Mucosa of stomach (tissue), 1 donor: ENCODE measurements around the gene CACNA2D2.

Experiments
- H3K27me3 ChIP-seq: one replicate; pipeline ENCODE4 v1.7.0; 2013; ENCODE audit warnings: mild to moderate bottlenecking, low read length; ENCODE audit not compliant: control insufficient read depth, insufficient read depth
- H3K36me3 ChIP-seq: one replicate; pipeline ENCODE4 v1.7.0; 2013; ENCODE audit warnings: low read length; ENCODE audit not compliant: control insufficient read depth, insufficient read depth
- H3K4me1 ChIP-seq: one replicate; pipeline ENCODE4 v1.7.0; 2013; ENCODE audit warnings: mild to moderate bottlenecking, low read length; ENCODE audit not compliant: control insufficient read depth, insufficient read depth
- H3K4me3 ChIP-seq: one replicate; pipeline ENCODE4 v1.7.0; 2013; ENCODE audit warnings: low read length
- H3K9ac ChIP-seq: one replicate; pipeline ENCODE4 v1.7.0; 2013; ENCODE audit warnings: mild to moderate bottlenecking, low read length, moderate library complexity
- H3K9me3 ChIP-seq: one replicate; pipeline ENCODE4 v1.7.0; 2013; ENCODE audit warnings: mild to moderate bottlenecking, low read length, moderate library complexity; ENCODE audit not compliant: control insufficient read depth
- donor health status: Pancreatic carcinoma.

CACNA2D2 gene

DNA sequence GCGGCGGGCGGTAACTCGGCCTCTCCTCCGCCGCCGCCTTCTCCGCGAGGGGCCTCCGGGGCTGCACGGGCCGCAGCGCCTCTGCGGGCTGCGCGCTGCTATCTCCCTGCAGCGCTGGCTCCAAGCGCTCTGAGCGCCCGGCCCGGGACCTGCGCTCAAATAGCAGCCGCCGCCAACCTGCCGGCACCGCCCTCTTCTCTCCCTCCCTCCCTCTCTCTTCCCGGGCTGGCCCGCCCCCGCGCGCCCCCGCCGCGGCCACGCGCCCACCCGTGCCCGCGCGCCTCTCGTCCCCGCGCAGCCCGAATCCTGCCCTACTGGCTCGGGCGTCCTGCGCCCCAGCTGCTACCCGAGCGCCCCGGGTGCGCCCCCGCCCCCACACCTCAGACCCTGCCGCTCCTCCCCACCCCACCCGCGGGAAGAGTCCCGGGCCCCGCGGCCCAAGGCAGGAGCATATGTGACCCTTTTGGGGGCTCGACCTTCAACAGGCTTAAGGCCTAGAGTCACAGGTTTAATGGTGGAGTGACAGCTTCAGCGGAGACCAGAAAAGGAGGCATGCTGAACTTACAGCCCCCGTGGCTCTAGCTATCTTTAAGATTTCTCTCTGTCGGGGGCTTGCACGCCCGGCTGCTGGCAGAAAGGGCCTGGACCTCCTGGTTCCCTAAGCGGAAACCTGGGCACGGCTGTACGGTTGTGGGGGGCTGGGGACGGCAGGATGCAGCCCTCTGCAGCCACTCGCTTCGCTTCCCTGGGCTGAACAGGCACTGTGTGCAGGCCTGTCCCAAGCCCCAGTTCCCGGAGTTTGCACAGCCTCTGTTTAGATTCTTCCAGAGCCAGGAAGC lies at the start of gene CACNA2D2:
CACNA2D2 (minus strand) TSS at position 131 of the 839 bp plus-strand sequence. CDS start 211 bp downstream, outside the sequence.
- H3K4me3 ChIP-seq, result no peak within 1 kb of the TSS
- H3K4me1 ChIP-seq, result peaks cover 5% of the 10 kb centered on the region
- H3K27me3 ChIP-seq, result peaks cover 28% of the 10 kb centered on the region

DNA sequence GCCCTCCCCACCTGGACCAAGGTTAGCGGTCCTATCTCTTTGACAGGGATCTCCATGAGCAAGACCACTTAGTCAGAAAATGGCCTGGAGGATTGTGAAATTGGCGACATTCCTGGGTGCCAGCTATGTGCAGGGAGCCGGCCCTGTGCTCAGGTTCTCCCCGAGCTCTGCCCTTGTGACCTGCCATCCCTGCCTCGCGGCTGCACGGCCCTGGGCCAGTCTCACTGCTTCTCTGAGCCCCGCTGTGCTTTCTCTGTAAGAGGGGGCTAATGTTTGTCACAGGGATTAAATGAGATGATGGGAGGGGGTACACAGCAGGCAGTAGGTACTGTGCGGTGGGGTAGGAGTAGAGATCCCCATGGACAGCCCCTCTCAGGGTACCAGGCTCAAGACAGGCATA lies 49.2 kb upstream of the CACNA2D2 start:
- Histone ChIP-seq H3K4me1 (no peaks in the 10 kb centered on the region), H3K36me3 (no peaks in the 10 kb centered on the region), H3K4me3 (no peak overlapping the region), H3K9me3 (no peaks in the 10 kb centered on the region), H3K27me3 (peaks cover 6% of the 10 kb centered on the region), H3K9ac (no peak overlapping the region)

More for the DNA sequence above, at the start of gene CACNA2D2:
- no peaks in the 10 kb centered on the region for H3K9me3 ChIP-seq
- peak within 1 kb of the TSS; percentile 43 for H3K9ac ChIP-seq
- H3K36me3 ChIP-seq, result no peaks in the 10 kb centered on the region

DNA sequence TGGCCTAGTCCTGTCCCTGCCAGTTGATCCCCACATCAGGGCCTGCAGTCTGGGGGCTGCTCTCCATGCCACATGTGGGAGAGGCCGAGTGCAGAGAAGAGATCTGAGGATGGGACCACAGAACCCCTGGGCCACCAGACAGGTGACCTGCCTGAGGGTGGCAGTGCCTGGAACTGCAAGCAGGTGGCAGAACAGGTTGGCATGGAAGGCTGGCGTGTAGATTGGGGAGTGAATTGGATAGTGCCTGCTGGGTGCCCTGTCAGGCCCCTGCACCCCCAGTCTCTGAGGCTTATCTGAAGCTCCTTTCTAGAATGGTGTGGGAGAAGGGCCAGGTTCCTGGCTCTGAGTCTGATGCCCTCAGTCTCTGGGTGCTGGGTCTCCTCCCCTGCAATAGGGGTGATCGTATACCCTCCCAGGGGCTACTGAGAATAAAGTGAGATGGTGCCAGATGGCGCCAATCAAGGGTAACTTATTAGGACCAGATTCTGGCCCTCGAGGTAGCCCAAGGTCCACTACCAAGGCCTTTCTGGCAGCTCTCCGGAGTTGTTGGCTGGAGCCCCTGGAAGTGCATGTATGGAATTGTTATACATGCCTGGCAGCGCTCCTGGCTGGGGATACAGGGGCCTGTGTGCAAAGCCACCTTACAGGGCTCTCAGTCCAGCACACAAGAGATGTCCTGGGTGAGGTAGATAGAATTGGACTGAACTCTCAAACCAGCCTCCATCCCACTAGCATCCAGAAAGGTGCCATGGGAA lies 48.4 kb upstream of the CACNA2D2 start:
- H3K9ac ChIP-seq, result no peak overlapping the region
- no peaks in the 10 kb centered on the region for H3K4me1 ChIP-seq
- H3K9me3 ChIP-seq, result no peaks in the 10 kb centered on the region

DNA sequence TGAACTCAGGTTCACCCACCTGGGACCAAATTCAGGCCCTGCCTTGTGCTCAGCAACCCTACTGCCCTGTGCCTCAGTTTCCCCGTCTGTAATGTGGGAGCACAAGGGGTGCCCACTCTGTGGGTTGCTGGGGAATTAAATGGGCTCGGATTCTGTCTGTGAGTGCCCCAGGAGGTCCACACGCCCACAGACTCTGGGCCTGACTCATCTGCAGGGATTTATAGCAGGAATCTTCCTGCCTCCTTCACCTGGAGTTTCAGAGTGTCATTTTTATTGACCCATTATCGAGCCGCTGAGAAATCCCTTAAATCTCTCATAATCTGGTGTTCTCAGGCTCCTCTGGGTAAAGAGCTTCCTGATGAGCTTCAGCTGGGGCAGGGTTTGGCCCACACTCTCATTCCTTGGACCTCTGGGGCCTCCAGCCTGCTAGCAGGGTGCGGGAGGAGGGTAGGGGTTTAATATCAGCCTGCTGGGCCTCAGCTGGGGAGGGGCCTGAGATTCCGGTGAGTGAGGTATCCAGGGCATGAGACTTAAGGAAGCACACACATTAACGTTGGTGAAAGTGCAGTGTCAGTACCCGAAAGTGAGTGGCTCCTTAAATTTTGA lies 47.7 kb upstream of the CACNA2D2 start:
- no peak overlapping the region for H3K9ac ChIP-seq
- H3K4me3 ChIP-seq, result no peak overlapping the region
- no peaks in the 10 kb centered on the region for H3K4me1 ChIP-seq
- no peaks in the 10 kb centered on the region for H3K36me3 ChIP-seq
- H3K9me3 ChIP-seq, result no peaks in the 10 kb centered on the region
- H3K27me3 ChIP-seq, result peaks cover 6% of the 10 kb centered on the region

More for the DNA sequence above, 48.4 kb upstream of the CACNA2D2 start:
- Histone ChIP-seq H3K36me3 (no peaks in the 10 kb centered on the region), H3K27me3 (peaks cover 6% of the 10 kb centered on the region), H3K4me3 (no peak overlapping the region)

DNA sequence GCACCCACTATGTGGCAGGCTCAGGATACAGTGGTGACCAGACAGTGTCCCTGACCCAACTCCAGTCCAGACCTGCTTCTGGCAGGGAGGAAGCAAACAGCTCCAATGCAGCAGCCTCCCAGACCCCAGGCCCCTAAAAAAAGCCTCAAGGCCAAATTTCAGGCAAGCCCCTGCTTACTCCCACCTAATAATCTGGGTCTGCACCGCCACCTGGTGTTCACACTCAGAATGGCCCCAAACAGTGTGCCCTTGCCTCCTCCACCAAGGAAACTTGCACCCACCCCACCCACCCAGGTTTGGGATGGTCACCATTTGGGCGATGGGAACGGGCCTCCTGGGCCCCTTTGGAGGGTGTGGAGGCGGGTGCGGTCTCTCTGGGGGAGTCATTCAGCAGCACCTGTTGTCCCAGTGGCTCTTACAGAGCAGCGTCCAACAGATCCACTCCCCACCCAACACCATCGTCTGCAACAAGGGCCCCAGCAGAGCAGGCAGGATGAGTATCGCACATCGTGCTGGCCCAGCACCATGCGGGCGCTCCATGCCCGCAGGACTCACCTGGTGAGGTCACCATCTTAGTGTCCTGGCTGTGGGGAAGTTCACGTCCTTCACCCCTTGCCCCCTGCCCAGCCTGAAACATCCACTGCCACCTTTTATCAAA lies 46.8 kb upstream of the CACNA2D2 start:
- H3K27me3 ChIP-seq, result peaks cover 4% of the 10 kb centered on the region
- no peaks in the 10 kb centered on the region for H3K9me3 ChIP-seq
- no peak overlapping the region for H3K9ac ChIP-seq
- H3K4me1 ChIP-seq, result no peaks in the 10 kb centered on the region
- H3K36me3 ChIP-seq, result no peaks in the 10 kb centered on the region
- H3K4me3 ChIP-seq, result no peak overlapping the region

DNA sequence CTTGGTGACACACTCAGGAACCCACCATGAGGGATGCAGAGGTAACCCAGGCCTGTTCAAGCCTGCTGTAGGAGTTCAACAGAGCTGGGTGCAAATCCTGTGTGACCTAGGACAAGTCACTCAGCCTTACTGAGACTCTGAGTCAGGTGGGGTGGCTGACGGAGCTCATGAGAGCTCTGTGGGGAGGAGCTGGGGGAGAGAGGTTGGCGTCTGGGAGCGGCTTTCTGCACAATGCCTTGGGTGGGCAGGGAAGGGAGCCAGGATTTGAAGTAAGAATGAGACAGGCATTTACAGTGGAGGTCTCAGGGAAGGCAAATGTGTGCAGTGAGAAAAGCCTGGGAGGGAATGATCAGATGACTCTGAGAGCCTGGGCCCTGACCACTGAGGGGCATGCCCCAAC lies 45.8 kb upstream of the CACNA2D2 start:
- H3K9me3 ChIP-seq, result no peaks in the 10 kb centered on the region
- no peak overlapping the region for H3K4me3 ChIP-seq

DNA sequence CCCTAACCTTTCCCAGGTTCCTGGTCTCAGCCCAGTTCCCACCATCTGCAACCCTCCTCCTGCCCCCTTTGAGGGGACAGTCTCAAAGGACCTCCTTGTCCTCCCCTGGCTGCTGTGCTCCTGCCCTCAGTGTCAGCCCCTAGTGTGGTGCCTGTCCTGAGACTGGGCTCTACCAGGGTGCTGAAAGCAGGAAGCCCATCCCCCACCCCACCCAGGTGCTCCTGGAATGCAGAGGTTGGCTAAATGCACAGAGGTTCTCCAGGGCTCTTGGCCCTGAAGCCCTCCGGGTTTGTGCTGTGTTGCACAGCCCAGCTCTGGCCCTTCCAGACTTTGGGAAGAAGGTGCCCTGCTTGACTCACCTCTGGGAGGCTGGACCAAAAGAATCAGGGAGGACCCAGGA lies 42.3 kb upstream of the CACNA2D2 start:
- Histone ChIP-seq H3K4me1 (no peaks in the 10 kb centered on the region), H3K4me3 (no peak overlapping the region), H3K9me3 (no peaks in the 10 kb centered on the region), H3K36me3 (no peaks in the 10 kb centered on the region), H3K9ac (no peak overlapping the region), H3K27me3 (peaks cover 4% of the 10 kb centered on the region)

More for the DNA sequence above, 45.8 kb upstream of the CACNA2D2 start:
- peaks cover 4% of the 10 kb centered on the region for H3K27me3 ChIP-seq
- no peaks in the 10 kb centered on the region for H3K36me3 ChIP-seq
- no peaks in the 10 kb centered on the region for H3K4me1 ChIP-seq
- H3K9ac ChIP-seq, result no peak overlapping the region

DNA sequence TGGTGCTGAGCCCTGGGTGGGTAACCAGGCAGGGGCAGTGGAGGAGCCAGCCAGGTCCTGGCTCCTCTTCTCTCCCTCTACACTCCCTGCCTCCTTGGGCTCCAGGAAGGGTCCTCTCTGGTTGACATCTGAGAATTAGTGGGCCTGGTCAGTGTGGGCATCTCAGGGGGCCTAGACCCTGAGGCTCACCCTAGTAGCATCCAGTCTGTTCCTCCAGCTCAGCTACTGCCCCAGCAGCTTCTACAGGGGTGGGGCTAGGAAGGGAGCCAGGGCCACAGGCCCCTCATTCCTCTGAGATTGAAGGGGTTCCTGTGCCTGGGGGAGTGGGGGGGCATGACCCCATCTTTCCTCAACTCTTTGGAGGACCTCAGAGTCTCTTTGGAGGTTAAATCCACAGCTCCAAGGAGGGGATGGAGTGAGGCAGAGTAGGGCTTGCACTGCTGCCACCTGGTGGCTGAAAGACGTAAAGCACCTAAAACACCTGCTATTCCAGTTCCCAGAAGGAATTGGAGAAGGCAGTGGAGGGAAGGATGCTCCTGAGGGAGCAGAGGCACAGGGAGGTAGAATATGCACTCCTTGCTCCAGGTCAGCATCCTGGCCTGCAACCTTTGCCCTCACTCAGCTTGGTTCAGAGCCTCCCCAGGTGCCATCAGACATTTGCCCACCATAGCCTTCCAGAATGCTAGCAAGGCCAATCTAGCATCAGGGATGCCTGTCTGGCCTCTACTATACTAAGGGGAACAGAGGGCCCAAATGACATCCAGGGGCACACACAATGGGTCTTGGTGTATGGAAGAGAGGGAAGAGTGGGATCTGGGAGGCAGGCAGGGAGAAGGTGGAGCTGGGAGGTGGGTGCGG lies 39.0 kb upstream of the CACNA2D2 start:
- Histone ChIP-seq H3K9me3 (no peaks in the 10 kb centered on the region), H3K27me3 (peaks cover 4% of the 10 kb centered on the region), H3K36me3 (no peaks in the 10 kb centered on the region), H3K9ac (no peak overlapping the region), H3K4me3 (no peak overlapping the region), H3K4me1 (no peaks in the 10 kb centered on the region)

DNA sequence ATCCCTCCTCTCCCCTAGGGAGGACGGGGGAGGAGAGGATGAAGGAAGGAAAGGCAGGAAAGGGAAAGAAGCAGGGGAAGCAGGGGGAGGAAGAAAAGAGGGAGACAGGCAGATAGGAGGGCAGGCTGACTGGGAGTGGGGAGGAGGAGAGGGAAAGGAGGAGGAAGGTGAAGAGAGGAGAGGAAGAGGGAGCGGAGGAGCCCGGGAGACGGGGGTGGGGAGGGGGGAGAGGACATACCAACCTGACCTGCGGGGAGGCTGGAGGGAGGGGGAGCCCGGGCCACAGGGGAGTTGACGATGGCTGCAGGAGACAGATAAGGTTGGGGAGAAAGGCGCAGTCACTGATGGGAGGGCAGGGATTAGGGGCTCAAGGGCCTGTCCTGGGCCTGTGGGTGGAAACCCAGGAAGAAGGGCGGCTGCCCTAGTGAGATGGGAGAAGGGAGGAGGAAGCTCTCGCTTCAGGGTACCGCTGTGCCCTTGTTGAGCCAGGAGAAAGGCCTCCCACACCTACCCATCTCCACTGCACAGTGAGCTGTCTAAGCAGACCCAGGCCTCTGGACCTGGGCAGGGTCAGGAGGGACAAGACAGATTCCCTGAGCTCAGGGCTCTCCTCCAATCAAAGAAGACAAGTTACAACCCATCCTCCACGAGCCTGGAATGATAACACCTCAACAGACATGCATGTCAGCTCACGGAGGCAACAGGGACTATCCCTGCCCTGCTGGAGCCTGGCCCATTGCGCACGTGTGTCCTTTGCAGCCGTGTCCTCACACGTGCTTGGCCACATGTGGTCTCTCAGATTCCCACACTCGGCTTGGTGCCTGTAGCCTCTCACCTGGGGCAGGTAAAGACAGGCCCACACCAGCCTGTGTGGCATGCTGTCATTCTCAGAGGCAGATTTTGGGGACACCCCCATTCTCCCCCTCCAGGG lies 36.2 kb upstream of the CACNA2D2 start:
- H3K4me1 ChIP-seq, result no peaks in the 10 kb centered on the region
- H3K27me3 ChIP-seq, result peaks cover 4% of the 10 kb centered on the region
- no peak overlapping the region for H3K9ac ChIP-seq
- no peaks in the 10 kb centered on the region for H3K36me3 ChIP-seq
- H3K9me3 ChIP-seq, result no peaks in the 10 kb centered on the region
- no peak overlapping the region for H3K4me3 ChIP-seq

DNA sequence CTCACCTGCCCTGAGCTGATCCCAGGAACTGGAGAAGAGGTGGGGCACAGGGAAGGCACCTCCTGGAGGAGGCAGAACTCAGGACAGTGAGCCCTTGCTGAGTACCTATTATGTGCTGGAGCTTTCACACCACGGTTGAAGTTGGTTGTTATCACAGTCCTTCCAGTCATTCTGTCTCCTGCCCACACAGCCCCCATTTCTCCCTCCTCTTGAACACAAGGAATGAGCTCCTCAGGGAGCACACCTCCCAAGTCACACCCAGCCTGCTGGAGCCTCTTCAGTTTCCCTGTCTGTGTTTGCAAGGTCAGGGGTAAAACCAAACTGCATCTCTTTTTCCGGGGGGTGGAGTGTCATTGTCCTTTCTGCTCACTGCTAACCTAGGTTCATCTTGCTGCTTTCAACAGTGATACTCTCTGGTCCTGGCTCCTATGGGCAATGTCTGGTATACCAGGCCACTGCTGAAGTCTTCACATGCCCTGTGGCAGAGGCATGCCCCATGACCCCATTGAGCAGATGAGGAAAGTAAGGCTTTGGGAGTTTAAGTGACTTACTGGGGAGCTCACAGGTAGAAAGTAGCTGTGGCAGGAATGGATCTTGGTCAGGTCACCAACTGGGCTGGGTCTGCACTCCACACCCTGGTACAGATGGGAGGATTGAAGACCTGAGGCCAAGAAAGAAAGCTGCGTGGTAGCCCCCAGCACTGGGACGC lies 34.1 kb upstream of the CACNA2D2 start:
- Histone ChIP-seq H3K4me1 (no peaks in the 10 kb centered on the region), H3K4me3 (no peak overlapping the region), H3K9me3 (no peaks in the 10 kb centered on the region), H3K36me3 (no peaks in the 10 kb centered on the region), H3K9ac (no peak overlapping the region), H3K27me3 (peaks cover 4% of the 10 kb centered on the region)
